NT2/D1 (cell line): ENCODE results near the gene CNTN5.

Source experiments
- SUZ12 ChIP-seq: IDR thresholded peaks from 2 replicates; pipeline ENCODE4 v1.6.1; 2011; ENCODE audit not compliant: insufficient read length, insufficient read depth; ENCODE audit errors: extremely low read depth
- YY1 ChIP-seq: IDR thresholded peaks from 2 replicates; pipeline ENCODE4 v1.6.1; 2011; ENCODE audit not compliant: insufficient read length, insufficient read depth

DNA sequence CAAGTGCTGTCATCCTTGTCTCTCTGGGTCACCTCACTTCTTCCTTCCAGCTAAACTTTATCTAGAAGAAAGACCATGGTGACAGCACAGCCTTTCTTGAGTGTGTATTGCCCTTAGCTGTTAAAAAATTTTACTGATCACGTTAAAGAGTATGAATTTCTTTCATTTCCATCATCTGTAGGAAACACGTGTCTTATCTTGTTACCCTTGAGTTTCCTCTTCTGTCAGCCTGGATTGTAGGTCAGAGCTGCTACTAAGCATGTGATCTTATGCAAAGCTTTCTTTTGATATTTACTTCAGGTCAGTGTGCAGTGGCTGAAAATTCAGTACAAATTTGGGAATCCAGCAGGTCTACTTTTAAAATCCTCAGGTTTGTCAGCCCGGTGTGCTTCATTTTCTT, 1154.1 kb downstream of the CNTN5 start:
- TF ChIP-seq SUZ12 (no peak), YY1 (no peak)
